Colonic mucosa (tissue), 4 donors: ENCODE measurements around the gene BCL6. TPM values are rescaled to one million over a fixed set of nuclear protein-coding genes. Genes with fewer than 3 reads are reported as not detected.
"Not testable (repeated sequence)": the region's sequence is repeated elsewhere in the genome, so short reads cannot be mapped to it uniquely, and the experiment has no call there.

Experiments used
- DNase-seq: peaks from one replicate; pipeline ENCODE4 v3.0.0-alpha.2; 2020
- H3K27ac ChIP-seq: fragments of 200-600 bp; one replicate; pipeline ENCODE4 v1.8.0; 2021
- H3K27me3 ChIP-seq: fragments of 200-600 bp; one replicate; pipeline ENCODE4 v1.8.0; 2021
- H3K36me3 ChIP-seq: fragments of 200-600 bp; one replicate; pipeline ENCODE4 v1.8.0; 2021
- H3K4me1 ChIP-seq: fragments of 200-600 bp; one replicate; pipeline ENCODE4 v1.8.0; 2021; ENCODE audit warnings: mild to moderate bottlenecking
- H3K4me3 ChIP-seq: fragments of 200-600 bp; one replicate; pipeline ENCODE4 v1.8.0; 2021
- H3K9ac ChIP-seq, 2 donors: one replicate each; pipeline ENCODE4 v1.7.0; 2013; ENCODE audit warnings: control low read depth in 2 of 2, low read depth in 2 of 2, low read length in 2 of 2
- H3K9me3 ChIP-seq: fragments of 200-600 bp; one replicate; pipeline ENCODE4 v1.8.0; 2021
- intact Hi-C: fragments of 100-400 bp; cut with DNase I; formaldehyde crosslinking; loops from one replicate; pipeline ENCODE4 v1.14.1; 2022
- total RNA-seq, 2 donors: library from RNA; stranded (reverse); fragmentation: NEBNext Ultra II Directional in 1 of 2; extraction: Animal tissue kit (Norgen Biotek cat#: 25700) in 1 of 2; gene quantifications; one replicate each; pipeline ENCODE4 v1.2.1, GENCODE V29; 2021
- TF ChIP-seq, protein P1 (sequence below): fragments of 200-600 bp; IDR thresholded peaks from one replicate; pipeline ENCODE4 v1.8.0; 2022; ENCODE audit warnings: antibody characterized with exemption, mild to moderate bottlenecking
- donor health status: healthy.
- donor health status: DM: no; HTN: no; CAD: no.
- donor health status: DM: no; HTN: no; CAD: no.

The BCL6 gene
- total RNA-seq, 2 donors from 2014 or later: 8.8 to 30.2 TPM

- no peaks in the 10 kb centered on the region for H3K36me3 ChIP-seq
- no peaks in the 10 kb centered on the region for H3K27me3 ChIP-seq
- intact Hi-C loops: no loop called here
- TF ChIP-seq, protein P1, sequence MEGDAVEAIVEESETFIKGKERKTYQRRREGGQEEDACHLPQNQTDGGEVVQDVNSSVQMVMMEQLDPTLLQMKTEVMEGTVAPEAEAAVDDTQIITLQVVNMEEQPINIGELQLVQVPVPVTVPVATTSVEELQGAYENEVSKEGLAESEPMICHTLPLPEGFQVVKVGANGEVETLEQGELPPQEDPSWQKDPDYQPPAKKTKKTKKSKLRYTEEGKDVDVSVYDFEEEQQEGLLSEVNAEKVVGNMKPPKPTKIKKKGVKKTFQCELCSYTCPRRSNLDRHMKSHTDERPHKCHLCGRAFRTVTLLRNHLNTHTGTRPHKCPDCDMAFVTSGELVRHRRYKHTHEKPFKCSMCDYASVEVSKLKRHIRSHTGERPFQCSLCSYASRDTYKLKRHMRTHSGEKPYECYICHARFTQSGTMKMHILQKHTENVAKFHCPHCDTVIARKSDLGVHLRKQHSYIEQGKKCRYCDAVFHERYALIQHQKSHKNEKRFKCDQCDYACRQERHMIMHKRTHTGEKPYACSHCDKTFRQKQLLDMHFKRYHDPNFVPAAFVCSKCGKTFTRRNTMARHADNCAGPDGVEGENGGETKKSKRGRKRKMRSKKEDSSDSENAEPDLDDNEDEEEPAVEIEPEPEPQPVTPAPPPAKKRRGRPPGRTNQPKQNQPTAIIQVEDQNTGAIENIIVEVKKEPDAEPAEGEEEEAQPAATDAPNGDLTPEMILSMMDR: no peak
- H3K4me1 ChIP-seq: no peaks in the 10 kb centered on the region
- no peak for DNase-seq
- H3K9me3 ChIP-seq: no peaks in the 10 kb centered on the region
- no peak overlapping the region for H3K27ac ChIP-seq
- H3K4me3 ChIP-seq: no peak overlapping the region
- no peak overlapping the region for H3K9ac ChIP-seq
Observed at GRCh38 chr3:187685948-187686347, 59.3 kb downstream of the BCL6 start.

DNA sequence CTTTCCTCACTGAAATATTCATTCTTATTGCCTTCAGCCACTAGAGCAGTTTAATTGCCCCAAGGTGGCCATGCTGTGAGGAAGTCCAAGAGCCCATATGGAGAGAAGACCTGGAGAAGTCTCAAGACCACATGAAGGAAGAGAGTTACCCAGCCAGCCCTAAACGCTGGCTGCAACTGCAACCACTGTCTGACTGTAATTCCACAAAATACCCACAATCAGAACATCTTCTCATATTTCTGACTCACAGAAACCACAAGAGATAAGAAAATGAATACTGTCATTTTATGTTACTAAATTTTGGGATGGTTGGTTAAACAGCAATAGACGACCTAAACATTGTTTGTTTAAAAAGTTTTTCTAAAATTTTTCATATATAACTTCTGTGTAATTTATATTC is 60.4 kb downstream of the BCL6 start:
- no peak for DNase-seq
- intact Hi-C loops: no loop called here

DNA sequence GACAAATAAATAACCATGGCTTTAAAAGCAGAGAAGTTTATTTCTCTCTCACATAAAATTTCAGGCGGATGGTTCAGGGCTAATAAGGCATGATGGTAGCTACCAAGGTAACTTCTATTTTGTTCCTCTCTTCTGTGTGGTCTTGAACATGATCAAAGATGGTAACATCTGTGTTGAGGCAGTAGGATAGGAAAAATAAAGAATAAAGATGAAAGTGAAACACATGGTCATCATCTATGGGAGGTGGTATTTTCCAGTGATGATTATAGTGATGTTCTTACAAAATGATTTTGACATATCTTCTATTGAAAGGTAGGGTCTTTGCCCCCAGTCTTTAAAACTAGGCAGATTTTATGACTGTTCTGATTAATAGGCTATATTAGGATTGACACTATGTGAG is 60.8 kb downstream of the BCL6 start:
- no peaks in the 10 kb centered on the region for H3K4me1 ChIP-seq
- intact Hi-C loops: no loop called here
- H3K27ac ChIP-seq: no peak overlapping the region
- H3K27me3 ChIP-seq: no peaks in the 10 kb centered on the region
- no peaks in the 10 kb centered on the region for H3K36me3 ChIP-seq
- no peak overlapping the region for H3K4me3 ChIP-seq
- H3K9ac ChIP-seq: no peak overlapping the region
- DNase-seq: no peak
- H3K9me3 ChIP-seq: no peaks in the 10 kb centered on the region
- TF ChIP-seq, protein P1: no peak

More for the DNA sequence above, 60.4 kb downstream of the BCL6 start:
- H3K36me3 ChIP-seq: no peaks in the 10 kb centered on the region
- TF ChIP-seq, protein P1: no peak
- H3K4me1 ChIP-seq: no peaks in the 10 kb centered on the region
- H3K9ac ChIP-seq: no peak overlapping the region
- no peak overlapping the region for H3K4me3 ChIP-seq
- no peaks in the 10 kb centered on the region for H3K9me3 ChIP-seq
- no peak overlapping the region for H3K27ac ChIP-seq
- no peaks in the 10 kb centered on the region for H3K27me3 ChIP-seq

- DNase-seq, H3K9me3 ChIP-seq, H3K36me3 ChIP-seq, H3K4me3 ChIP-seq, H3K9ac ChIP-seq, H3K4me1 ChIP-seq, H3K27me3 ChIP-seq, intact Hi-C loops, H3K27ac ChIP-seq: not testable (repeated sequence)
Observed at GRCh38 chr3:187681756-187682155, 63.5 kb downstream of the BCL6 start.

DNA sequence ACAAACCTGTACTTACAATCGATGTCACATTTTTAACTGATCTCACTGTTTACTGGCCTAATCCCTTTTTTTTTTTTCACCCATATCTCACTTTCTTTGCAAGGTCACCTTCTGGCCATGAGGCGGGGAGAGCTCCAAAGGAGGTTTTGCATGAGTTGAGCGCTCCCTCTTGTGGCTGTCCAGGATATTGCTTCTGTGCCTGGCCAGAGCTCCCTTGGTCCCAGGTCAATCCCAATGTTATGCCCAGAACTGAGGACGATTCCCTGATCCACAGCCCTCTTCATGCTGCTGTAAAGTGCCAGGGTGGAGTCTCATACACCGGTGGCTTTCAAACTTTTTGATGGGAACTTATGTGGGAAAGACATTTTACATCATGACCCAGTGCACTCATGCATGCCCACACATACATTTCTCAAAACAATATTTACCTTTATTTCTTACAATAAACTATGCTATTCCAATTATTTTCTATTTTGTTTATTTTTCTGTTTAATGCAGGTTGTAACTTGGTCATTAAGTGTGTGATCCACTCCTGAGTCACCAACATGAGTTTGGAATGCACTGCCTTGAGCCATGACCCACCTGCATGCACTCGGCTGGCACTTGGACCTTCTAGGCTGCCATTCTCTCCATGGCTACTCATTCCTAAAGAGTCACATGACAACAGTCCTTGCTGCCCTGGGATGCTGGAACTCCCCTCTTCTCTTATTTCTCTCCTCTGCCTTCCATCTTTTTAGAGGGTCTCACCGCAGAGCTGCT is 65.5 kb downstream of the BCL6 start:
- intact Hi-C loops: loop anchor here (1.0 to 5.0 kb wide), 3 partner anchors 63 to 461 kb away; no protein-coding TSS in a partner anchor
- TF ChIP-seq, protein P1: peak; percentile 91
- Histone ChIP-seq H3K4me1 (no peaks in the 10 kb centered on the region), H3K9me3 (no peaks in the 10 kb centered on the region), H3K9ac (no peak overlapping the region), H3K27ac (no peak overlapping the region), H3K36me3 (no peaks in the 10 kb centered on the region), H3K4me3 (no peak overlapping the region), H3K27me3 (no peaks in the 10 kb centered on the region)
- peak; percentile 78 for DNase-seq

- no peaks in the 10 kb centered on the region for H3K36me3 ChIP-seq
- no peaks in the 10 kb centered on the region for H3K4me1 ChIP-seq
- no peaks in the 10 kb centered on the region for H3K27me3 ChIP-seq
- intact Hi-C loops: loop anchor here (1.0 to 5.0 kb wide), 3 partner anchors 61 to 460 kb away; no protein-coding TSS in a partner anchor
- no peak overlapping the region for H3K27ac ChIP-seq
- TF ChIP-seq, protein P1: peak; percentile 47
- no peak overlapping the region for H3K4me3 ChIP-seq
- no peak overlapping the region for H3K9ac ChIP-seq
- peak; percentile 32 for DNase-seq
- H3K9me3 ChIP-seq: no peaks in the 10 kb centered on the region
Observed at GRCh38 chr3:187678726-187679268, 66.5 kb downstream of the BCL6 start.
